ENCODE measurements around the gene TBPL1. TPM values are rescaled to one million over a fixed set of nuclear protein-coding genes. Genes with fewer than 3 reads are reported as not detected.

Gene TBPL1
- total RNA-seq, 1 experiment from 2014 or later: 13.0 TPM

DNA sequence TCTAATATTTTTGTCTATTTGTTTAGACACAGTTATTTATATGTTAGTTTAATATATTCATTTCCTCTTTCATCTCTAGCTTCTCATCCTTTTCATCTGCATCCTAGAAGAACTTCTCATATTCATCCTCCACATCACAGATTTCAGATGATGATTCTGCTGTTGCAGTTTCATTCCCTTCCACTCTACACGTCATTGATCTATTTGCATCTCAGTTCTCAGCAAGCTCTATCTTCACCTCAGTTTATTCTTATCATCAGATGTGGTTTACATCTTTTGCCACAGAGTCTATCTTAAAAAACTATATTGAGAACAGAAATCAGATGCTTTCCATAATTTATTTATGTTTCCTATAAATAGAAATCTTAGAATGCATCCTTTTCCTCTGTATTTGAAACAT lies 86.1 kb downstream of the TBPL1 start:
- DNase-seq (ENCODE audit: low spot score): no peak

Small RNA genes lying within 50 kb of the gene (small RNA-seq; reads per million reads assigned to genes)
- not detected for gene AL449363.1

Other genes starting within 250 kb of the TBPL1 start
- 0.37 and 0.76 TPM in 2 replicates for gene TCF21, start 64.1 kb upstream of the TBPL1 start, total RNA-seq (2014; rRNA removed; shearing (Covaris generic))
- 1.9 and 2.5 TPM in 2 replicates for gene SLC2A12, start 99.4 kb downstream of the TBPL1 start, total RNA-seq (2014; rRNA removed; shearing (Covaris generic))